OCI-LY7 (cell line): ENCODE data around the gene LRRC46. TPM values are rescaled to one million over a fixed set of nuclear protein-coding genes. Genes with fewer than 3 reads are reported as not detected.

Experiments used
- BruUV-seq: library from RNA; stranded (reverse); fragments of 400-500 nt; replicated peaks from 2 replicates; lab custom pipeline; 2021; lab: Mats Ljungman, UMichigan
- CTCF ChIA-PET: fragments of 300-600 bp; sonication (Branson Sonifier 250); formaldehyde crosslinking; loops from one replicate; lab custom pipeline; 2022; ENCODE audit warnings: antibody characterized with exemption; ENCODE audit not compliant: unreplicated experiment; lab: Charles Lee
- POLR2A ChIA-PET: fragments of 300-600 bp; sonication (Branson Sonifier 250); formaldehyde crosslinking; loops from one replicate; lab custom pipeline; 2022; ENCODE audit warnings: antibody characterized with exemption; lab: Charles Lee
- DNase-seq: peaks from one replicate; pipeline ENCODE4 v3.0.0-alpha.2; 2015; ENCODE audit warnings: low spot score
- H2AFZ ChIP-seq: fragments of 200-600 bp; sonication (generic), shearing (Covaris generic); 2 replicates; pipeline ENCODE4 v1.6.1; 2014; ENCODE audit warnings: mild to moderate bottlenecking, antibody characterized with exemption, low read length, moderate library complexity
- H3K27ac ChIP-seq: fragments of 200-600 bp; sonication (generic); 2 replicates; pipeline ENCODE4 v1.5.1; 2014; ENCODE audit warnings: mixed run types, low read depth, mild to moderate bottlenecking, moderate library complexity, low read length, inconsistent platforms; ENCODE audit not compliant: poor library complexity, severe bottlenecking
- H3K36me3 ChIP-seq: fragments of 200-600 bp; sonication (generic); 2 replicates; pipeline ENCODE4 v1.6.1; 2014; ENCODE audit warnings: mild to moderate bottlenecking, antibody characterized with exemption, low read length, moderate library complexity, mixed read lengths; ENCODE audit not compliant: insufficient read depth
- H3K4me1 ChIP-seq: fragments of 200-600 bp; sonication (generic); 2 replicates; pipeline ENCODE4 v1.5.1; 2014; ENCODE audit warnings: mild to moderate bottlenecking, low read length; ENCODE audit not compliant: insufficient read depth, poor library complexity, severe bottlenecking
- H3K4me2 ChIP-seq: fragments of 200-600 bp; sonication (generic); 2 replicates; pipeline ENCODE4 v1.6.1; 2014; ENCODE audit warnings: mild to moderate bottlenecking, low read length
- H3K4me3 ChIP-seq: fragments of 200-600 bp; sonication (generic); 2 replicates; pipeline ENCODE4 v1.5.1; 2014; ENCODE audit warnings: mild to moderate bottlenecking, low read depth, low read length; ENCODE audit not compliant: poor library complexity, severe bottlenecking
- H3K79me2 ChIP-seq: fragments of 200-600 bp; sonication (generic); 2 replicates; pipeline ENCODE4 v1.6.1; 2016; ENCODE audit warnings: low read depth, mild to moderate bottlenecking, low read length, moderate library complexity, mixed read lengths; ENCODE audit not compliant: insufficient read depth
- H3K9me2 ChIP-seq: fragments of 200-600 bp; sonication (generic); 2 replicates; pipeline ENCODE4 v1.6.1; 2016; ENCODE audit warnings: mild to moderate bottlenecking, low read length, mixed read lengths; ENCODE audit not compliant: insufficient read depth
- H3K9me3 ChIP-seq: fragments of 200-600 bp; sonication (generic); 2 replicates; pipeline ENCODE4 v1.6.1; 2014; ENCODE audit warnings: mild to moderate bottlenecking, mixed run types, low read length, mixed read lengths
- H4K20me1 ChIP-seq: fragments of 200-600 bp; sonication (generic); 2 replicates; pipeline ENCODE4 v1.6.1; 2014; ENCODE audit warnings: mild to moderate bottlenecking, antibody characterized with exemption, low read length, moderate library complexity, mixed read lengths; ENCODE audit not compliant: insufficient read depth
- CTCF ChIP-seq: fragments of 200-600 bp; sonication (generic); conservative IDR thresholded peaks from 2 replicates; pipeline ENCODE4 v1.5.1; 2014; ENCODE audit warnings: mild to moderate bottlenecking, antibody characterized with exemption, low read length, moderate library complexity, mixed read lengths
- EZH2phosphoT487 ChIP-seq: fragments of 200-600 bp; sonication (generic); IDR thresholded peaks from 2 replicates; pipeline ENCODE4 v1.6.1; 2018; ENCODE audit warnings: low read depth, borderline replicate concordance, mild to moderate bottlenecking, mixed run types, antibody characterized with exemption, low read length, moderate library complexity, mixed read lengths
- intact Hi-C: fragments of 100-400 bp; cut with micrococcal nuclease; formaldehyde crosslinking; loops from one replicate; pipeline ENCODE4 v1.10.0; 2022; ENCODE audit not compliant: unreplicated experiment
- total RNA-seq, 2 experiments: library from RNA; depleted of rRNA in 1 of 2; stranded (reverse); fragments of >200 nt in 1 of 2; shearing (Covaris generic) in 1 of 2; gene quantifications; 2 replicates each; pipeline ENCODE4 v1.2.3, GENCODE V29; 2014 to 2022

LRRC46 gene
- total RNA-seq, 2 experiments from 2014 or later, result 0.85 to 1.2 TPM

- POLR2A ChIA-PET, result interaction anchor here (0.6 kb wide), 1 partner anchor 14 kb away, joined by 3 read pairs; no protein-coding TSS in a partner anchor
- no TSS peak for BruUV-seq
Observed at GRCh38 chr17:47878203-47879027, 46.9 kb downstream of the LRRC46 start.

GRCh38 chr17:47879028-47879585, 47.6 kb downstream of the LRRC46 start:
- CTCF ChIA-PET, result no interaction called here
- no TSS peak for BruUV-seq
- no peaks in the 10 kb centered on the region for H4K20me1 ChIP-seq
- no peaks in the 10 kb centered on the region for H3K9me3 ChIP-seq
- H3K9me2 ChIP-seq, result no peaks in the 10 kb centered on the region
- POLR2A ChIA-PET, result no interaction called here
- no peak overlapping the region for H3K27ac ChIP-seq
- H2AFZ ChIP-seq, result no peak overlapping the region
- H3K4me3 ChIP-seq, result no peak overlapping the region
- H3K79me2 ChIP-seq, result no peaks in the 10 kb centered on the region
- no peaks in the 10 kb centered on the region for H3K4me1 ChIP-seq
- no peaks in the 10 kb centered on the region for H3K36me3 ChIP-seq
- no peak for DNase-seq
- H3K4me2 ChIP-seq, result no peak overlapping the region
- intact Hi-C loops, result no loop called here
- no peak for TF ChIP-seq EZH2phosphoT487
- no peak for TF ChIP-seq CTCF

More at GRCh38 chr17:47878203-47879027, 46.9 kb downstream of the LRRC46 start:
- intact Hi-C loops, result no loop called here
- H3K4me1 ChIP-seq, result no peaks in the 10 kb centered on the region
- CTCF ChIA-PET, result no interaction called here
- H4K20me1 ChIP-seq, result no peaks in the 10 kb centered on the region
- H3K36me3 ChIP-seq, result no peaks in the 10 kb centered on the region
- H3K4me2 ChIP-seq, result no peak overlapping the region
- TF ChIP-seq CTCF (no peak), EZH2phosphoT487 (no peak)
- no peaks in the 10 kb centered on the region for H3K9me3 ChIP-seq
- H3K27ac ChIP-seq, result no peak overlapping the region
- DNase-seq, result no peak
- H3K79me2 ChIP-seq, result no peaks in the 10 kb centered on the region
- H2AFZ ChIP-seq, result no peak overlapping the region
- no peak overlapping the region for H3K4me3 ChIP-seq
- no peaks in the 10 kb centered on the region for H3K9me2 ChIP-seq
